HEK293 (cell line): Measurements from ENCODE around the gene GNG12.

ENCODE experiments used
- CTCF ChIA-PET: fragments of 350-600 bp; formaldehyde crosslinking; extraction: SDS; loops from one replicate; lab custom pipeline; 2021; ENCODE audit warnings: antibody characterized with exemption; lab: Yijun Ruan, JAX
- POLR2A ChIA-PET: fragments of 300-600 bp; formaldehyde crosslinking; extraction: SDS; loops from one replicate; lab custom pipeline; 2020; ENCODE audit warnings: antibody characterized with exemption, inconsistent platforms; lab: Yijun Ruan, JAX
- H3K27ac ChIP-seq: fragments of 200-500 bp; sonication (Bioruptor generic); 2 replicates; pipeline ENCODE4 v1.5.1; 2014; ENCODE audit warnings: low read depth, low read length, control low read depth, inconsistent platforms; ENCODE audit errors: extremely low read depth
- H3K36me3 ChIP-seq, 2 experiments: fragments of 200-500 bp in 1 of 2; sonication (Bioruptor generic) in 1 of 2; 1 replicate in 1 of 2; 2 replicates in 1 of 2; pipeline ENCODE4 v1.5.1; 2014 to 2017; ENCODE audit warnings: inconsistent platforms in 2 of 2, low read length in 2 of 2; ENCODE audit not compliant: control insufficient read depth in 2 of 2, insufficient read depth in 1 of 2
- H3K4me1 ChIP-seq: fragments of 200-500 bp; sonication (Bioruptor generic); 2 replicates; pipeline ENCODE4 v1.5.1; 2014; ENCODE audit warnings: mild to moderate bottlenecking, low read length, inconsistent platforms; ENCODE audit not compliant: control insufficient read depth, insufficient read depth
- H3K4me3 ChIP-seq: 2 replicates; pipeline ENCODE4 v1.5.1; 2011; ENCODE audit warnings: low read depth, mild to moderate bottlenecking, control low read depth, low read length, moderate library complexity
- H3K9me3 ChIP-seq: fragments of 200-500 bp; sonication (Bioruptor generic); 2 replicates; pipeline ENCODE4 v1.5.1; 2014; ENCODE audit warnings: low read depth, low read length, inconsistent platforms; ENCODE audit not compliant: control insufficient read depth, insufficient read depth
- GLIS1 ChIP-seq: fragments of 450-650 bp; formaldehyde crosslinking; IDR thresholded peaks from 2 replicates; pipeline ENCODE4 v1.5.1; 2016; ENCODE audit warnings: missing biosample characterization, missing genetic modification characterization
- INSM2 ChIP-seq: fragments of 450-650 bp; formaldehyde crosslinking; IDR thresholded peaks from 2 replicates; pipeline ENCODE4 v1.5.1; 2016; ENCODE audit warnings: missing biosample characterization, missing genetic modification characterization
- KLF10 ChIP-seq: fragments of 450-650 bp; IDR thresholded peaks from 2 replicates; pipeline ENCODE4 v1.5.1; 2018; ENCODE audit warnings: missing biosample characterization, mild to moderate bottlenecking, missing genetic modification characterization
- PRDM10 ChIP-seq: fragments of 450-650 bp; formaldehyde crosslinking; IDR thresholded peaks from 2 replicates; pipeline ENCODE4 v1.5.1; 2016; ENCODE audit warnings: missing biosample characterization, missing genetic modification characterization
- ZBTB11 ChIP-seq: fragments of 450-650 bp; formaldehyde crosslinking; conservative IDR thresholded peaks from 2 replicates; pipeline ENCODE4 v1.5.1; 2016; ENCODE audit warnings: low read depth, missing biosample characterization, missing genetic modification characterization
- ZBTB49 ChIP-seq: fragments of 450-650 bp; formaldehyde crosslinking; IDR thresholded peaks from 2 replicates; pipeline ENCODE4 v1.5.1; 2016; ENCODE audit warnings: missing biosample characterization, missing genetic modification characterization, low read depth
- ZBTB6 ChIP-seq: fragments of 450-650 bp; formaldehyde crosslinking; IDR thresholded peaks from 2 replicates; pipeline ENCODE4 v1.5.1; 2017; ENCODE audit warnings: missing biosample characterization, missing genetic modification characterization
- ZBTB7A ChIP-seq: fragments of 450-650 bp; formaldehyde crosslinking; IDR thresholded peaks from 2 replicates; pipeline ENCODE4 v1.5.1; 2016; ENCODE audit warnings: low read depth, missing biosample characterization, missing genetic modification characterization
- ZFP3 ChIP-seq: fragments of 450-650 bp; formaldehyde crosslinking; IDR thresholded peaks from 2 replicates; pipeline ENCODE4 v1.5.1; 2016; ENCODE audit warnings: low read depth, missing biosample characterization, missing genetic modification characterization
- ZNF138 ChIP-seq: fragments of 450-650 bp; formaldehyde crosslinking; IDR thresholded peaks from 2 replicates; pipeline ENCODE4 v1.5.1; 2016; ENCODE audit warnings: missing biosample characterization, missing genetic modification characterization, borderline replicate concordance
- ZNF16 ChIP-seq: fragments of 450-650 bp; formaldehyde crosslinking; IDR thresholded peaks from 2 replicates; pipeline ENCODE4 v1.5.1; 2016; ENCODE audit warnings: low read depth, missing biosample characterization, missing genetic modification characterization
- ZNF174 ChIP-seq: fragments of 450-650 bp; formaldehyde crosslinking; IDR thresholded peaks from 2 replicates; pipeline ENCODE4 v1.5.0; 2017; ENCODE audit warnings: missing biosample characterization, mild to moderate bottlenecking, missing genetic modification characterization
- ZNF214 ChIP-seq: fragments of 450-650 bp; formaldehyde crosslinking; IDR thresholded peaks from 2 replicates; pipeline ENCODE4 v1.5.1; 2017; ENCODE audit warnings: missing biosample characterization, mild to moderate bottlenecking, missing genetic modification characterization, borderline replicate concordance
- ZNF341 ChIP-seq: fragments of 450-650 bp; formaldehyde crosslinking; IDR thresholded peaks from 2 replicates; pipeline ENCODE4; 2016; ENCODE audit warnings: low read depth, missing biosample characterization, missing genetic modification characterization
- ZNF366 ChIP-seq: fragments of 450-650 bp; formaldehyde crosslinking; conservative IDR thresholded peaks from 2 replicates; pipeline ENCODE4 v1.5.1; 2016; ENCODE audit warnings: missing biosample characterization, missing genetic modification characterization
- ZNF549 ChIP-seq: fragments of 450-650 bp; IDR thresholded peaks from 2 replicates; pipeline ENCODE4 v1.5.1; 2018; ENCODE audit warnings: missing biosample characterization, missing genetic modification characterization, mild to moderate bottlenecking, inconsistent platforms, moderate library complexity
- ZNF555 ChIP-seq: fragments of 450-650 bp; formaldehyde crosslinking; conservative IDR thresholded peaks from 2 replicates; pipeline ENCODE4 v1.5.1; 2017; ENCODE audit warnings: missing biosample characterization, mild to moderate bottlenecking, missing genetic modification characterization, inconsistent platforms
- ZNF558 ChIP-seq: fragments of 450-650 bp; formaldehyde crosslinking; IDR thresholded peaks from 2 replicates; pipeline ENCODE4 v1.5.1; 2016; ENCODE audit warnings: missing biosample characterization, missing genetic modification characterization
- ZNF610 ChIP-seq: fragments of 450-650 bp; formaldehyde crosslinking; IDR thresholded peaks from 2 replicates; pipeline ENCODE4 v1.5.1; 2016; ENCODE audit warnings: missing biosample characterization, missing genetic modification characterization, borderline replicate concordance
- ZNF747 ChIP-seq: fragments of 450-650 bp; formaldehyde crosslinking; IDR thresholded peaks from 2 replicates; pipeline ENCODE4 v1.5.1; 2016; ENCODE audit warnings: missing biosample characterization, missing genetic modification characterization

GNG12 gene

GRCh38 chr1:67832737-67833601, at the start of gene GNG12 (continued):
- peak; percentile 55 for TF ChIP-seq ZBTB6

GRCh38 chr1:67882196-67882958, 49.1 kb upstream of the GNG12 start:
- no peak overlapping the region for H3K4me3 ChIP-seq
- no peaks in the 10 kb centered on the region; the same call in 1 of the 2 replicates for H3K4me1 ChIP-seq
- H3K36me3 ChIP-seq, result no peaks in the 10 kb centered on the region
- no peak for TF ChIP-seq ZNF341 (tag by site-specific recombination)
- no peak for TF ChIP-seq ZNF366 (tag by site-specific recombination)
- TF ChIP-seq ZFP3 (tag by site-specific recombination), result no peak
- no peak for TF ChIP-seq PRDM10
- TF ChIP-seq ZNF558 (tag by site-specific recombination), result no peak
- no peak for TF ChIP-seq INSM2
- no peak for TF ChIP-seq ZNF555 (tag by site-specific recombination)
- no peak for TF ChIP-seq KLF10
- TF ChIP-seq ZNF549 (tag by site-specific recombination), result no peak
- TF ChIP-seq ZBTB49 (tag by site-specific recombination), result no peak
- TF ChIP-seq ZNF610, result no peak
- no peak for TF ChIP-seq ZNF214 (tag by site-specific recombination)
- no peak for TF ChIP-seq GLIS1 (tag by site-specific recombination)
- no peak for TF ChIP-seq ZBTB7A (tag by site-specific recombination)
- no peak for TF ChIP-seq ZNF138 (tag by site-specific recombination)
- no peak for TF ChIP-seq ZNF174 (tag by site-specific recombination)
- TF ChIP-seq ZBTB11 (tag by site-specific recombination), result no peak
- TF ChIP-seq ZNF16 (tag by site-specific recombination), result no peak
- TF ChIP-seq ZNF747 (tag by site-specific recombination), result no peak
- ChIA-PET POLR2A (no interaction called here), CTCF (interaction anchor here (0.5 kb wide), 1 partner anchor 1145 kb away, joined by 4 read pairs; no protein-coding TSS in a partner anchor)
- no peaks in the 10 kb centered on the region for H3K9me3 ChIP-seq
- H3K27ac ChIP-seq, result no peak overlapping the region
